HEK293 (cell line): ENCODE measurements around the gene ASMTL.

Source experiments
- SETDB1 ChIP-seq: IDR thresholded peaks from one replicate; pipeline ENCODE4 v1.6.1; 2017; ENCODE audit warnings: mild to moderate bottlenecking, low read length, moderate library complexity, mixed read lengths; ENCODE audit not compliant: insufficient read length
- TRIM28 ChIP-seq: IDR thresholded peaks from 2 replicates; pipeline ENCODE4 v1.6.1; 2011; ENCODE audit warnings: low read length, control low read depth, borderline replicate concordance
- ZBTB7A ChIP-seq: fragments of 450-650 bp; formaldehyde crosslinking; IDR thresholded peaks from 2 replicates; pipeline ENCODE4 v1.5.1; 2016; ENCODE audit warnings: low read depth, missing biosample characterization, missing genetic modification characterization
- ZNF266 ChIP-seq: fragments of 450-650 bp; formaldehyde crosslinking; IDR thresholded peaks from 2 replicates; pipeline ENCODE4 v1.5.1; 2016; ENCODE audit warnings: missing biosample characterization, missing genetic modification characterization, low read depth
- ZNF274 ChIP-seq, 2 experiments: fragments of 200-500 bp in 1 of 2; fragments of 450-650 bp in 1 of 2; sonication (Bioruptor generic) in 1 of 2; formaldehyde crosslinking in 1 of 2; IDR thresholded peaks; 2 replicates each; pipeline versions ENCODE4 v1.5.1 to v1.6.1; 2014 to 2016; ENCODE audit warnings: borderline replicate concordance in 1 of 2, inconsistent platforms in 1 of 2, low read length in 1 of 2, missing biosample characterization in 1 of 2, missing genetic modification characterization in 1 of 2
- ZNF423 ChIP-seq: fragments of 450-650 bp; formaldehyde crosslinking; IDR thresholded peaks from 2 replicates; pipeline ENCODE4 v1.5.1; 2016; ENCODE audit warnings: missing biosample characterization, missing genetic modification characterization
- ZNF768 ChIP-seq: fragments of 450-650 bp; formaldehyde crosslinking; IDR thresholded peaks from 2 replicates; pipeline ENCODE4 v1.5.1; 2018; ENCODE audit warnings: missing biosample characterization, mild to moderate bottlenecking, missing genetic modification characterization
- TF ChIP-seq, protein P1 (sequence below): fragments of 450-650 bp; formaldehyde crosslinking; IDR thresholded peaks from 2 replicates; pipeline ENCODE4 v1.5.1; 2016; ENCODE audit warnings: missing biosample characterization, missing genetic modification characterization
- TF ChIP-seq, protein P2 (sequence below): fragments of 450-650 bp; formaldehyde crosslinking; conservative IDR thresholded peaks from 2 replicates; pipeline ENCODE4 v1.5.1; 2016; ENCODE audit warnings: low read depth, missing biosample characterization, missing genetic modification characterization

DNA sequence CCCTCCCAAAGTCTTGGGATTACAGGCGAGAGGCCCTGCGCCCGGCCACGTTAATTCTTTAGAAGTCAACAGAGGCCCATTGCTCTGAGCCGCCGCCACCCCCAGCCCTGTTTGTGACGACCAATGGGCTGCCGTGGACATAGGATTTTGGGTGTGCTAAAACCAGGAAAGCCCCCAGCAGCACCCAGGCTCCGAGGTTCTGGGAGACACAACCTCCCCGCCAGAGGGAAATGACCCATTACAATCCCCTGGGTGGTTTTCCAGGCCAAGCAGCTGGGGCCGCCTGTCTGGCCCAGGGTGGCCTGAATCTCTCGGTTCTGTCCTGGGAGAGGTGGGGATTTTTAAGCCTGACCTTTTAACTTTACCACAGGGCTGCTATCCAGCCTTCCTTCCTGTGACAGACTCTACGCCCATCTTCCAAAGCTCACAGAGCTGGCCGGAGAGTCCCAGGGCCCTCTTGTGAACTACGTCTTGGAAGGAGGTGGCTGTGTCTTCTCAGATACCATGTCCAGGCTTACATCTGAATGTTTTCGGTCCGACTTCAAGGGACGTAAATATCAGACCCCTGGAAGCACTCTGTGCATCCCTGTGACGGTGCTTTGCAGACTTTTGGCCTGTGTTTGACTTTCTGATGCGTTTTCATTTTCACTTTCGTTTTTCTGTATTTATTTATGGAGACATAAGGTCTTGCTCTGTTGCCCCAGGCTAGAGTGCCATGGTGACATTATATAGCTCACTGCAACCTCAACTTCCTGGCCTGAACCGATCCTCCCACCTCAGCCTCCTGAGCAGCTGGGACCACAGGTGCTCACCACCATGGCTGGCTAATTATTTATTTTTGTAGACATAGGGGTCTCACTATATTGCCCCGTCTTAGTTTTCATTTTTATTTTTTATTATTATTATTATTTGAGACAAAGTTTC is 48.3 kb upstream of the ASMTL start:
- TF ChIP-seq ZNF423 (tag by site-specific recombination) (no peak), ZNF266 (tag by site-specific recombination) (no peak), ZNF768 (tag by site-specific recombination) (no peak), ZBTB7A (no peak), SETDB1 (no peak), TRIM28 (no peak), ZNF274 (IDR thresholded peaks at IDR 0.05; ENCODE audit: low read length) (no peak), ZNF274 (tag by site-specific recombination; IDR thresholded peaks at IDR 0.05; ENCODE audit: borderline replicate concordance) (no peak)
- TF ChIP-seq, protein P1, sequence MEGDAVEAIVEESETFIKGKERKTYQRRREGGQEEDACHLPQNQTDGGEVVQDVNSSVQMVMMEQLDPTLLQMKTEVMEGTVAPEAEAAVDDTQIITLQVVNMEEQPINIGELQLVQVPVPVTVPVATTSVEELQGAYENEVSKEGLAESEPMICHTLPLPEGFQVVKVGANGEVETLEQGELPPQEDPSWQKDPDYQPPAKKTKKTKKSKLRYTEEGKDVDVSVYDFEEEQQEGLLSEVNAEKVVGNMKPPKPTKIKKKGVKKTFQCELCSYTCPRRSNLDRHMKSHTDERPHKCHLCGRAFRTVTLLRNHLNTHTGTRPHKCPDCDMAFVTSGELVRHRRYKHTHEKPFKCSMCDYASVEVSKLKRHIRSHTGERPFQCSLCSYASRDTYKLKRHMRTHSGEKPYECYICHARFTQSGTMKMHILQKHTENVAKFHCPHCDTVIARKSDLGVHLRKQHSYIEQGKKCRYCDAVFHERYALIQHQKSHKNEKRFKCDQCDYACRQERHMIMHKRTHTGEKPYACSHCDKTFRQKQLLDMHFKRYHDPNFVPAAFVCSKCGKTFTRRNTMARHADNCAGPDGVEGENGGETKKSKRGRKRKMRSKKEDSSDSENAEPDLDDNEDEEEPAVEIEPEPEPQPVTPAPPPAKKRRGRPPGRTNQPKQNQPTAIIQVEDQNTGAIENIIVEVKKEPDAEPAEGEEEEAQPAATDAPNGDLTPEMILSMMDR (tag by site-specific recombination), result no peak
- TF ChIP-seq, protein P2, sequence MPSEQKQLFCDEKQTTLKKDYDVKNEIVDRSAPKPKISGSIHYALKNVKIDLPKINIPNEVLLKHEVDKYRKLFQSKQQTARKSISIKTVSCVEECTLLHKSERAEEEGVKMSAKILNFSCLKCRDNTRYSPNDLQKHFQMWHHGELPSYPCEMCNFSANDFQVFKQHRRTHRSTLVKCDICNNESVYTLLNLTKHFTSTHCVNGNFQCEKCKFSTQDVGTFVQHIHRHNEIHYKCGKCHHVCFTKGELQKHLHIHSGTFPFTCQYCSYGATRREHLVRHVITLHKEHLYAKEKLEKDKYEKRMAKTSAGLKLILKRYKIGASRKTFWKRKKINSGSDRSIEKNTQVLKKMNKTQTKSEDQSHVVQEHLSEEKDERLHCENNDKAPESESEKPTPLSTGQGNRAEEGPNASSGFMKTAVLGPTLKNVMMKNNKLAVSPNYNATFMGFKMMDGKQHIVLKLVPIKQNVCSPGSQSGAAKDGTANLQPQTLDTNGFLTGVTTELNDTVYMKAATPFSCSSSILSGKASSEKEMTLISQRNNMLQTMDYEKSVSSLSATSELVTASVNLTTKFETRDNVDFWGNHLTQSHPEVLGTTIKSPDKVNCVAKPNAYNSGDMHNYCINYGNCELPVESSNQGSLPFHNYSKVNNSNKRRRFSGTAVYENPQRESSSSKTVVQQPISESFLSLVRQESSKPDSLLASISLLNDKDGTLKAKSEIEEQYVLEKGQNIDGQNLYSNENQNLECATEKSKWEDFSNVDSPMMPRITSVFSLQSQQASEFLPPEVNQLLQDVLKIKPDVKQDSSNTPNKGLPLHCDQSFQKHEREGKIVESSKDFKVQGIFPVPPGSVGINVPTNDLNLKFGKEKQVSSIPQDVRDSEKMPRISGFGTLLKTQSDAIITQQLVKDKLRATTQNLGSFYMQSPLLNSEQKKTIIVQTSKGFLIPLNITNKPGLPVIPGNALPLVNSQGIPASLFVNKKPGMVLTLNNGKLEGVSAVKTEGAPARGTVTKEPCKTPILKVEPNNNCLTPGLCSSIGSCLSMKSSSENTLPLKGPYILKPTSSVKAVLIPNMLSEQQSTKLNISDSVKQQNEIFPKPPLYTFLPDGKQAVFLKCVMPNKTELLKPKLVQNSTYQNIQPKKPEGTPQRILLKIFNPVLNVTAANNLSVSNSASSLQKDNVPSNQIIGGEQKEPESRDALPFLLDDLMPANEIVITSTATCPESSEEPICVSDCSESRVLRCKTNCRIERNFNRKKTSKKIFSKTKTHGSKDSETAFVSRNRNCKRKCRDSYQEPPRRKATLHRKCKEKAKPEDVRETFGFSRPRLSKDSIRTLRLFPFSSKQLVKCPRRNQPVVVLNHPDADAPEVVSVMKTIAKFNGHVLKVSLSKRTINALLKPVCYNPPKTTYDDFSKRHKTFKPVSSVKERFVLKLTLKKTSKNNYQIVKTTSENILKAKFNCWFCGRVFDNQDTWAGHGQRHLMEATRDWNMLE (tag by site-specific recombination), result no peak
